HCT116 (cell line): ENCODE data around the gene TSSK6. TPM values are rescaled to one million over a fixed set of nuclear protein-coding genes. Genes with fewer than 3 reads are reported as not detected.

Experiments used
- ATAC-seq: fragments of 200-7000 bp; cut with Tn5 transposase; 2 replicates; pipeline ENCODE4 v1.9.1; 2020; ENCODE audit warnings: mild to moderate bottlenecking, moderate library complexity
- BruUV-seq: library from RNA; stranded (reverse); fragments of 400-500 nt; replicated peaks from 2 replicates; lab custom pipeline; 2021; lab: Mats Ljungman, UMichigan
- CTCF ChIA-PET: fragments of 300-600 bp; sonication (Branson Sonifier 250); formaldehyde crosslinking; loops from one replicate; lab custom pipeline; 2021; ENCODE audit warnings: antibody characterized with exemption; lab: Charles Lee
- POLR2A ChIA-PET: fragments of 300-600, 350-600 bp; sonication (Branson Sonifier 250); formaldehyde crosslinking; loops from one replicate; lab custom pipeline; 2021; ENCODE audit warnings: antibody characterized with exemption; lab: Charles Lee
- RAD21 ChIA-PET, 2 experiments: fragments of 300-600 bp; sonication (Branson Sonifier 250); formaldehyde crosslinking; loops; one replicate each; lab custom pipeline; 2023; ENCODE audit warnings: low total read pairs in 2 of 2; ENCODE audit not compliant: uncharacterized antibody in 2 of 2, unreplicated experiment in 2 of 2, low non-redundant PET in 1 of 2; lab: Charles Lee
- DNase-seq: peaks from one replicate; pipeline ENCODE4 v3.0.0-alpha.2; 2010; ENCODE audit warnings: low read depth, low spot score
- H2AFZ ChIP-seq: fragments of 200-600 bp; shearing (Covaris generic), sonication (generic); 2 replicates; pipeline ENCODE4 v1.6.1; 2017; ENCODE audit warnings: low read depth, mixed run types, mixed read lengths, antibody characterized with exemption, low read length; ENCODE audit not compliant: poor library complexity, severe bottlenecking
- H3K27ac ChIP-seq: 2 replicates; pipeline ENCODE4 v1.5.1; 2012; ENCODE audit warnings: low read depth, low read length
- H3K27me3 ChIP-seq: fragments of 200-600 bp; sonication (generic); 2 replicates; pipeline ENCODE4 v1.6.1; 2016; ENCODE audit warnings: mixed run types, low read length, mixed read lengths; ENCODE audit not compliant: insufficient read depth
- H3K36me3 ChIP-seq, 2 experiments: fragments of 200-500 bp in 1 of 2; fragments of 200-600 bp in 1 of 2; sonication (Bioruptor generic) in 1 of 2; sonication (generic) in 1 of 2; 2 replicates each; pipeline versions ENCODE4 v1.5.1 to v1.6.1; 2014 to 2016; ENCODE audit warnings: low read length in 2 of 2, inconsistent platforms in 1 of 2, mixed read lengths in 1 of 2, mixed run types in 1 of 2; ENCODE audit not compliant: insufficient read depth in 2 of 2, control insufficient read depth in 1 of 2
- H3K4me1 ChIP-seq, 2 experiments: fragments of 200-600 bp in 1 of 2; sonication (generic) in 1 of 2; 2 replicates each; pipeline versions ENCODE4 v1.5.1 to v1.6.1; 2012 to 2017; ENCODE audit warnings: low read length in 2 of 2, inconsistent platforms in 1 of 2, mild to moderate bottlenecking in 1 of 2, mixed read lengths in 1 of 2, mixed run types in 1 of 2, moderate library complexity in 1 of 2; ENCODE audit not compliant: insufficient read depth in 2 of 2, control insufficient read depth in 1 of 2
- H3K4me2 ChIP-seq: fragments of 200-600 bp; sonication (generic); 2 replicates; pipeline ENCODE4 v1.6.1; 2017; ENCODE audit warnings: mixed run types, low read length, mixed read lengths
- H3K4me3 ChIP-seq, 2 experiments: fragments of 200-600 bp in 1 of 2; sonication (generic) in 1 of 2; replicated peaks in 1 of 2; 2 replicates each; pipeline ENCODE4 v1.5.1; 2011 to 2016; ENCODE audit warnings: low read length in 2 of 2, control low read depth in 1 of 2, low read depth in 1 of 2, mild to moderate bottlenecking in 1 of 2, mixed read lengths in 1 of 2, mixed run types in 1 of 2
- H3K79me2 ChIP-seq: fragments of 200-600 bp; sonication (generic); 2 replicates; pipeline ENCODE4 v1.6.1; 2017; ENCODE audit warnings: mild to moderate bottlenecking, mixed run types, low read length, moderate library complexity, mixed read lengths; ENCODE audit not compliant: insufficient read depth
- H3K9ac ChIP-seq: fragments of 200-600 bp; sonication (generic); 2 replicates; pipeline ENCODE4 v1.6.1; 2016; ENCODE audit warnings: low read length, mixed read lengths
- H3K9me2 ChIP-seq: fragments of 200-600 bp; sonication (generic), shearing (Covaris generic); 2 replicates; pipeline ENCODE4 v1.6.1; 2017; ENCODE audit warnings: mixed run types, mild to moderate bottlenecking, moderate library complexity; ENCODE audit not compliant: insufficient read depth
- H3K9me3 ChIP-seq, 2 experiments: fragments of 200-500 bp in 1 of 2; fragments of 200-600 bp in 1 of 2; sonication (Bioruptor generic) in 1 of 2; sonication (generic) in 1 of 2; 2 replicates each; pipeline ENCODE4 v1.6.1; 2014 to 2017; ENCODE audit warnings: low read length in 2 of 2, mixed read lengths in 2 of 2, inconsistent platforms in 1 of 2, low read depth in 1 of 2, mild to moderate bottlenecking in 1 of 2, mixed run types in 1 of 2, moderate library complexity in 1 of 2; ENCODE audit not compliant: control insufficient read depth in 1 of 2, insufficient read depth in 1 of 2
- H4K20me1 ChIP-seq: fragments of 200-600 bp; sonication (generic), shearing (Covaris generic); 2 replicates; pipeline ENCODE4 v1.6.1; 2017; ENCODE audit warnings: mixed run types, mild to moderate bottlenecking, moderate library complexity; ENCODE audit not compliant: insufficient read depth
- CEBPB ChIP-seq: IDR thresholded peaks from 2 replicates; pipeline ENCODE4 v1.6.1; 2012; ENCODE audit warnings: low read depth
- ELF1 ChIP-seq: IDR thresholded peaks from 2 replicates; pipeline ENCODE4 v1.6.1; 2012; ENCODE audit warnings: low read depth, borderline replicate concordance
- EZH2phosphoT487 ChIP-seq: fragments of 200-600 bp; IDR thresholded peaks from 2 replicates; pipeline ENCODE4 v1.6.1; 2018; ENCODE audit warnings: antibody characterized with exemption, borderline replicate concordance
- JUND ChIP-seq: IDR thresholded peaks from 2 replicates; pipeline ENCODE4 v1.6.1; 2012
- POLR2A ChIP-seq: IDR thresholded peaks from 2 replicates; pipeline ENCODE4 v1.7.0; 2011; ENCODE audit warnings: borderline replicate concordance; ENCODE audit not compliant: insufficient read depth, insufficient read length; ENCODE audit errors: extremely low read depth
- SIN3A ChIP-seq: IDR thresholded peaks from 2 replicates; pipeline ENCODE4 v1.6.1; 2012; ENCODE audit warnings: low read depth
- SRF ChIP-seq: IDR thresholded peaks from 2 replicates; pipeline ENCODE4 v1.6.1; 2012; ENCODE audit warnings: low read depth
- ZBTB33 ChIP-seq: IDR thresholded peaks from 2 replicates; pipeline ENCODE4 v1.6.1; 2011; ENCODE audit warnings: mild to moderate bottlenecking, low read length, moderate library complexity; ENCODE audit not compliant: insufficient replicate concordance; ENCODE audit errors: extremely low read depth
- ZFX ChIP-seq: fragments of 450-650 bp; IDR thresholded peaks from 2 replicates; pipeline ENCODE4 v1.6.1; 2017
- ZNF274 ChIP-seq: fragments of 200-500 bp; sonication (Bioruptor generic); IDR thresholded peaks from 2 replicates; pipeline ENCODE4 v1.6.1; 2014; ENCODE audit warnings: mild to moderate bottlenecking, low read depth, low read length, inconsistent platforms
- intact Hi-C: fragments of 100-400 bp; cut with micrococcal nuclease; formaldehyde crosslinking; loops from 2 replicates; pipeline ENCODE4 v1.10.0; 2022
- total RNA-seq: library from RNA; stranded (reverse); gene quantifications from one replicate; pipeline ENCODE4 v1.2.1, GENCODE V29; 2021; ENCODE audit not compliant: unreplicated experiment

The TSSK6 gene
- total RNA-seq, 1 experiment from 2014 or later, result 4.1 TPM

GRCh38 chr19:19561946-19562664 is 46.8 kb upstream of the TSSK6 start:
- DNase-seq (no peak), ATAC-seq (no peak)
- H3K4me1 ChIP-seq, result no peaks in the 10 kb centered on the region
- intact Hi-C loops, result no loop called here
- H3K9me2 ChIP-seq, result no peaks in the 10 kb centered on the region
- no peak overlapping the region for H3K4me3 ChIP-seq
- no peaks in the 10 kb centered on the region for H3K79me2 ChIP-seq
- TF ChIP-seq JUND, result no peak
- TF ChIP-seq ZBTB33, result no peak
- no peak for TF ChIP-seq ELF1
- TF ChIP-seq POLR2A, result no peak
- no peak for TF ChIP-seq EZH2phosphoT487
- TF ChIP-seq SRF, result no peak
- TF ChIP-seq CEBPB, result no peak
- TF ChIP-seq SIN3A, result no peak
- TF ChIP-seq ZFX, result no peak
- TF ChIP-seq ZNF274, result no peak
- H3K27me3 ChIP-seq, result no peaks in the 10 kb centered on the region
- ChIA-PET CTCF (no interaction called here), POLR2A (no interaction called here), RAD21 (no interaction called here)
- no peaks in the 10 kb centered on the region for H3K9me3 ChIP-seq
- H2AFZ ChIP-seq, result no peak overlapping the region
- no peaks in the 10 kb centered on the region for H4K20me1 ChIP-seq
- no peak overlapping the region for H3K27ac ChIP-seq
- no peak overlapping the region for H3K4me2 ChIP-seq
- BruUV-seq, result no TSS peak
- H3K9ac ChIP-seq, result no peak overlapping the region
- H3K36me3 ChIP-seq, result no peaks in the 10 kb centered on the region; a peak in 1 of 4 replicates
